Omental fat pad (tissue), 4 donors: ENCODE data around the gene SEZ6. TPM values are rescaled to one million over a fixed set of nuclear protein-coding genes. Genes with fewer than 3 reads are reported as not detected.

Experiments
- ATAC-seq: fragments of 150-250 bp; one replicate; pipeline ENCODE4 v1.9.1; 2016; ENCODE audit warnings: mild to moderate bottlenecking, moderate library complexity; ENCODE audit not compliant: low FRiP score
- DNase-seq: peaks from one replicate; pipeline ENCODE4 v3.0.0-alpha.2; 2019; ENCODE audit warnings: low spot score
- CTCF ChIP-seq, 3 donors: fragments of 450-650 bp; IDR thresholded peaks; one replicate each; pipeline ENCODE4 v1.5.1; 2016 to 2017; ENCODE audit warnings: antibody characterized with exemption in 3 of 3, mild to moderate bottlenecking in 3 of 3, moderate library complexity in 2 of 3
- total RNA-seq, 4 donors: library from RNA; depleted of rRNA; stranded (reverse); fragments of >200 nt; gene quantifications; one replicate each; pipeline ENCODE4 v1.1.0, GENCODE V29; 2016

The SEZ6 gene
- total RNA-seq, 4 donors from 2014 or later = not detected

- DNase-seq = no peak
- no peak for TF ChIP-seq CTCF (IDR thresholded peaks at IDR 0.05)
- no peak for ATAC-seq
Observed at GRCh38 chr17:29012535-29012934, 6.7 kb upstream of the SEZ6 start.

DNA sequence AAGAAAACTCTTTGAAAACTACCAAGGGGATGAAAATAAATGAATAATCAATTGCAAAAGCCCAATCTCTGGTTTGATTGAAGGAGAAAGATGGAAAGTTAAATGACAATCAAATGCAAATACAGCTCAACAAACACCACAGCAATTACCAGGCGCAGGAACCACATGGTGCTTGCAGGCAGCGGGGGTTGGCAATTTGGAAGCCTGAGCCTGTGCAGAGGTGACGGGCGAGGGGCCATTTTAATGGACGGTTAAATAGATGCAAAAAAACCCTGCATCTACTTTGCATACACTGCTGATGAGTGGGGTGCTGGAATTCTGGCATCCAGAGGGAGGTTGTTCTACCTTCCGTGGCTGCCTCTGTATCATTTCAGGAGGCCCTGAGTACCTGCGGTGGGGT, 4.8 kb upstream of the SEZ6 start:
- TF ChIP-seq CTCF (IDR thresholded peaks at IDR 0.05) = no peak
- DNase-seq (no peak), ATAC-seq (no peak)

DNA sequence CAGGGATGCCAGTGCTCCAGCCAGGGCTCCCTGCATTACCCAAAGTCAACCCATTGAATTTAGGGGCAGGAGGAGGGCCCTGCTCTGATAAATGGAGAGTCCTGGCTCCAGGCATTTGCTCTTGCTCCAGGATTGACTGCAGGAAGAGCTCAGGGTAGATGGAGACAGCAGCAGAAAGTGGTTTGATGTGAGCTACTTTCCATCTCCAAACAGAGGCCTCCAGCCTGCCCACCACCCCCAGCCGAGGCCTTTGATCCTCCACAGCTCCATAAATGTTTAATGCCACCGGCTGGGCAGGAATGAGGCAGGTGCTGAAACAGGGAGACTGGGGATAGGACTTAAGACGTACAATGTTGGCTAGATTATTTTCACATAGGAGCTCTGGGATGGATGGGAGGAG, 4.3 kb upstream of the SEZ6 start:
- DNase-seq (no peak), ATAC-seq (no peak)
- no peak for TF ChIP-seq CTCF (IDR thresholded peaks at IDR 0.05)

DNA sequence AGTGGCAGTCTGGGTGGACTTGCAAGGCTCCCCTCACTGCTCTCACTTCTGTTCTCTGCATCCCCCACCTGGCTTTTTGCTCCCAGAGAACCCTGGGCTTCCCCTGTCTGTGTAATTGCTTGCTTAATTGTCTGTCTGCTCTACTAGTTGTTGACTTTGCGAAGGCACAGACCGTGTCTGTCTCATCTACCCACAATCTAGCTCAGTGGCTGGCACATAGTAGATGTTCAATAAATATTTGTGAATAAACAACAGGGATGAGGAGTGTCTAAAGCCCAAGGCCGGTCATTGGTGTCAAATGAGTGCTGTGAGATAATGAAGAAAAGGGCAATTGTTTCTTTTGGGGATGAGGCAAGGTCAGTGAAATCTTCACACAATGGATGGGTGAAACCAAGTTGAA, 2.8 kb upstream of the SEZ6 start:
- TF ChIP-seq CTCF (IDR thresholded peaks at IDR 0.05) = no peak
- no peak for ATAC-seq

DNA sequence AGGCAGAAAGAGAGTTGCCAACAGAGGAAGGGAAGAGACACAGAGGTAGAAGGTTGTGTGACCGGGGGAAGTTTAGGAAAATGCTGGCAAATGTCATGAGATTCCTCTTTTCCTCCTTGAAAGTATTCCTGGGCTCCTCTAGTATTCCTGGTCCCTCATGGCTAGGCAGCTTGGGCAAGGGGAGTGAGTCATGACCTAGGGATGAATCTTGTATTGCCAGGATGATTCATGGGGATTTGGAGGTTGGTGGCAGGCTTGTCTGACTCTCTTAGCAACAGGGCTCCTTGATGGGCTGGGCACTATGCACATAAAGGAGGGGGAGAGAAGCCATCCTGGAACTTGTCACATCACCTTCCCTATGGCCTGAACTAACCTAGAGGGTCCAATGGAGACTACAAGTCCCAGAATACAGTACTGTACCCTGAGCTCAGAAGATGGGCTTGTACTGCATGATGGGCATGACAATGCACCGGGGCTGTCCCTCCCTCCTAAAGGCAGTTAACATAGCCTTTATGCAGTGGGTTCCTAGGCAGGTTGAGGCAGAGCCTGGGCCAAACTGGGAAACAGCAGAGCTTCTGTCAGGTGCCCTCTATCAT, 2.1 kb upstream of the SEZ6 start:
- TF ChIP-seq CTCF (IDR thresholded peaks at IDR 0.05) = no peak
- no peak for ATAC-seq
- no peak for DNase-seq

More for the DNA sequence above, 2.8 kb upstream of the SEZ6 start:
- no peak for DNase-seq

- TF ChIP-seq CTCF (IDR thresholded peaks at IDR 0.05) = no peak
- no peak for DNase-seq
- ATAC-seq = no peak
Observed at GRCh38 chr17:29007456-29007855, 1.6 kb upstream of the SEZ6 start.

DNA sequence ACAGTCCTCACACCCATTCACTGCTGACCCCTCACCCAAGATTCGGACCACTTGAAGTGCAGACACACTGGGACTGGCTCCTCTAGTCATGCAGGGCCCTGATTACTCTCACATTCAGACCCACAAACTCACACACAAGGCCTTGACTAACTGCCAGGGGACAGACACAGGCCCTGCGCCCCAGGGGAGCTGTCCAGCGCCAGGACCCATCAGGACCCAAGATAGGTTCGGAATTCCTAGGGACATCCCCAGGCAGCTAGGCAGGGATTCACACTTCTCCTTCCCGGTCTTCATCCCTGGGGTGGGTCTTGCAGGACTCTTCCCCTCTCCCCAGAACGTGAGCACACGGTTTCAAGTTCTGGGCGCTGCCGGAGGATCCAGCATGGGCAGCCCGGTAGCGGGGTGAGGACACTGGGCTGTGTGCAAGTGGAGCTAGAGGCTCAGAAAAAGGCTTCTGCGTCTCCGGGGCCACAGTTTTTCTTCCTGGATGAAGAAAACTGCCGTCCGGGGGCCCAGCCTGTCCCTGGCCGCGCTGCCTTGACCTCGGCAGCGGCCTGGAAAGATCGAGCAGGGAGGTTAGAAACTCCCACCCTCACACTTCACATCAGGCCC, 1.6 kb downstream of the SEZ6 start:
- DNase-seq (no peak), ATAC-seq (no peak)
- TF ChIP-seq CTCF (IDR thresholded peaks at IDR 0.05) = no peak
